HCT116 (cell line): ENCODE measurements around the gene GLI3. TPM values are rescaled to one million over a fixed set of nuclear protein-coding genes. Genes with fewer than 3 reads are reported as not detected.

Experiments
- ATAC-seq: fragments of 200-7000 bp; cut with Tn5 transposase; 2 replicates; pipeline ENCODE4 v1.9.1; 2020; ENCODE audit warnings: mild to moderate bottlenecking, moderate library complexity
- BruUV-seq: library from RNA; stranded (reverse); fragments of 400-500 nt; replicated peaks from 2 replicates; lab custom pipeline; 2021; lab: Mats Ljungman, UMichigan
- CTCF ChIA-PET: fragments of 300-600 bp; sonication (Branson Sonifier 250); formaldehyde crosslinking; loops from one replicate; lab custom pipeline; 2021; ENCODE audit warnings: antibody characterized with exemption; lab: Charles Lee
- POLR2A ChIA-PET: fragments of 300-600, 350-600 bp; sonication (Branson Sonifier 250); formaldehyde crosslinking; loops from one replicate; lab custom pipeline; 2021; ENCODE audit warnings: antibody characterized with exemption; lab: Charles Lee
- RAD21 ChIA-PET, 2 experiments: fragments of 300-600 bp; sonication (Branson Sonifier 250); formaldehyde crosslinking; loops; one replicate each; lab custom pipeline; 2023; ENCODE audit warnings: low total read pairs in 2 of 2; ENCODE audit not compliant: uncharacterized antibody in 2 of 2, unreplicated experiment in 2 of 2, low non-redundant PET in 1 of 2; lab: Charles Lee
- DNase-seq: peaks from one replicate; pipeline ENCODE4 v3.0.0-alpha.2; 2010; ENCODE audit warnings: low read depth, low spot score
- H2AFZ ChIP-seq: fragments of 200-600 bp; shearing (Covaris generic), sonication (generic); 2 replicates; pipeline ENCODE4 v1.6.1; 2017; ENCODE audit warnings: low read depth, mixed run types, mixed read lengths, antibody characterized with exemption, low read length; ENCODE audit not compliant: poor library complexity, severe bottlenecking
- H3K27ac ChIP-seq: 2 replicates; pipeline ENCODE4 v1.5.1; 2012; ENCODE audit warnings: low read depth, low read length
- H3K27me3 ChIP-seq: fragments of 200-600 bp; sonication (generic); 2 replicates; pipeline ENCODE4 v1.6.1; 2016; ENCODE audit warnings: mixed run types, low read length, mixed read lengths; ENCODE audit not compliant: insufficient read depth
- H3K36me3 ChIP-seq, 2 experiments: fragments of 200-500 bp in 1 of 2; fragments of 200-600 bp in 1 of 2; sonication (Bioruptor generic) in 1 of 2; sonication (generic) in 1 of 2; 2 replicates each; pipeline versions ENCODE4 v1.5.1 to v1.6.1; 2014 to 2016; ENCODE audit warnings: low read length in 2 of 2, inconsistent platforms in 1 of 2, mixed read lengths in 1 of 2, mixed run types in 1 of 2; ENCODE audit not compliant: insufficient read depth in 2 of 2, control insufficient read depth in 1 of 2
- H3K4me1 ChIP-seq, 2 experiments: fragments of 200-600 bp in 1 of 2; sonication (generic) in 1 of 2; 2 replicates each; pipeline versions ENCODE4 v1.5.1 to v1.6.1; 2012 to 2017; ENCODE audit warnings: low read length in 2 of 2, inconsistent platforms in 1 of 2, mild to moderate bottlenecking in 1 of 2, mixed read lengths in 1 of 2, mixed run types in 1 of 2, moderate library complexity in 1 of 2; ENCODE audit not compliant: insufficient read depth in 2 of 2, control insufficient read depth in 1 of 2
- H3K4me2 ChIP-seq: fragments of 200-600 bp; sonication (generic); 2 replicates; pipeline ENCODE4 v1.6.1; 2017; ENCODE audit warnings: mixed run types, low read length, mixed read lengths
- H3K4me3 ChIP-seq, 2 experiments: fragments of 200-600 bp in 1 of 2; sonication (generic) in 1 of 2; replicated peaks in 1 of 2; 2 replicates each; pipeline ENCODE4 v1.5.1; 2011 to 2016; ENCODE audit warnings: low read length in 2 of 2, control low read depth in 1 of 2, low read depth in 1 of 2, mild to moderate bottlenecking in 1 of 2, mixed read lengths in 1 of 2, mixed run types in 1 of 2
- H3K79me2 ChIP-seq: fragments of 200-600 bp; sonication (generic); 2 replicates; pipeline ENCODE4 v1.6.1; 2017; ENCODE audit warnings: mild to moderate bottlenecking, mixed run types, low read length, moderate library complexity, mixed read lengths; ENCODE audit not compliant: insufficient read depth
- H3K9ac ChIP-seq: fragments of 200-600 bp; sonication (generic); 2 replicates; pipeline ENCODE4 v1.6.1; 2016; ENCODE audit warnings: low read length, mixed read lengths
- H3K9me2 ChIP-seq: fragments of 200-600 bp; sonication (generic), shearing (Covaris generic); 2 replicates; pipeline ENCODE4 v1.6.1; 2017; ENCODE audit warnings: mixed run types, mild to moderate bottlenecking, moderate library complexity; ENCODE audit not compliant: insufficient read depth
- H3K9me3 ChIP-seq, 2 experiments: fragments of 200-500 bp in 1 of 2; fragments of 200-600 bp in 1 of 2; sonication (Bioruptor generic) in 1 of 2; sonication (generic) in 1 of 2; 2 replicates each; pipeline ENCODE4 v1.6.1; 2014 to 2017; ENCODE audit warnings: low read length in 2 of 2, mixed read lengths in 2 of 2, inconsistent platforms in 1 of 2, low read depth in 1 of 2, mild to moderate bottlenecking in 1 of 2, mixed run types in 1 of 2, moderate library complexity in 1 of 2; ENCODE audit not compliant: control insufficient read depth in 1 of 2, insufficient read depth in 1 of 2
- H4K20me1 ChIP-seq: fragments of 200-600 bp; sonication (generic), shearing (Covaris generic); 2 replicates; pipeline ENCODE4 v1.6.1; 2017; ENCODE audit warnings: mixed run types, mild to moderate bottlenecking, moderate library complexity; ENCODE audit not compliant: insufficient read depth
- CBX3 ChIP-seq: IDR thresholded peaks from 2 replicates; pipeline ENCODE4 v1.6.1; 2012; ENCODE audit warnings: low read depth
- CEBPB ChIP-seq: IDR thresholded peaks from 2 replicates; pipeline ENCODE4 v1.6.1; 2012; ENCODE audit warnings: low read depth
- CTCF ChIP-seq, 3 experiments: fragments of 200-600 bp in 1 of 3; sonication (generic) in 1 of 3; IDR thresholded peaks in 2 of 3; conservative IDR thresholded peaks in 1 of 3; 2 replicates each; pipeline ENCODE4 v1.5.1; 2012 to 2017; ENCODE audit warnings: low read depth in 2 of 3, low read length in 2 of 3, antibody characterized with exemption in 1 of 3, borderline replicate concordance in 1 of 3, control low read depth in 1 of 3, mild to moderate bottlenecking in 1 of 3, mixed read lengths in 1 of 3, mixed run types in 1 of 3, moderate library complexity in 1 of 3; ENCODE audit not compliant: insufficient read depth in 1 of 3
- ELF1 ChIP-seq: IDR thresholded peaks from 2 replicates; pipeline ENCODE4 v1.6.1; 2012; ENCODE audit warnings: low read depth, borderline replicate concordance
- EZH2phosphoT487 ChIP-seq: fragments of 200-600 bp; IDR thresholded peaks from 2 replicates; pipeline ENCODE4 v1.6.1; 2018; ENCODE audit warnings: antibody characterized with exemption, borderline replicate concordance
- FOSL1 ChIP-seq: IDR thresholded peaks from 2 replicates; pipeline ENCODE4 v1.6.1; 2012; ENCODE audit warnings: low read depth
- POLR2A ChIP-seq: IDR thresholded peaks from 2 replicates; pipeline ENCODE4 v1.7.0; 2011; ENCODE audit warnings: borderline replicate concordance; ENCODE audit not compliant: insufficient read depth, insufficient read length; ENCODE audit errors: extremely low read depth
- RAD21 ChIP-seq: IDR thresholded peaks from 2 replicates; pipeline ENCODE4 v1.6.1; 2012; ENCODE audit warnings: low read depth, mild to moderate bottlenecking
- ZFX ChIP-seq: fragments of 450-650 bp; IDR thresholded peaks from 2 replicates; pipeline ENCODE4 v1.6.1; 2017
- intact Hi-C: fragments of 100-400 bp; cut with micrococcal nuclease; formaldehyde crosslinking; loops from 2 replicates; pipeline ENCODE4 v1.10.0; 2022
- total RNA-seq: library from RNA; stranded (reverse); gene quantifications from one replicate; pipeline ENCODE4 v1.2.1, GENCODE V29; 2021; ENCODE audit not compliant: unreplicated experiment

The GLI3 gene
- total RNA-seq, 1 experiment from 2014 or later = 0.07 TPM

GRCh38 chr7:42093349-42093905 lies 143.6 kb downstream of the GLI3 start:
- CTCF ChIA-PET = no interaction called here
- Histone ChIP-seq H3K9me3 (no peaks in the 10 kb centered on the region), H3K27me3 (no peaks in the 10 kb centered on the region), H3K9ac (no peak overlapping the region), H3K4me3 (no peak overlapping the region), H3K36me3 (no peaks in the 10 kb centered on the region), H4K20me1 (no peaks in the 10 kb centered on the region), H2AFZ (no peak overlapping the region), H3K4me2 (no peak overlapping the region), H3K4me1 (no peaks in the 10 kb centered on the region), H3K79me2 (no peaks in the 10 kb centered on the region), H3K9me2 (no peaks in the 10 kb centered on the region), H3K27ac (no peak overlapping the region)
- RAD21 ChIA-PET = no interaction called here
- ATAC-seq (no peak), DNase-seq (no peak)
- intact Hi-C loops = no loop called here
- BruUV-seq = no TSS peak
- POLR2A ChIA-PET = no interaction called here
- no peak for TF ChIP-seq ZFX
- no peak for TF ChIP-seq EZH2phosphoT487
- no peak for TF ChIP-seq POLR2A
- TF ChIP-seq CEBPB = no peak
- no peak for TF ChIP-seq CBX3

- Histone ChIP-seq H3K9me3 (no peaks in the 10 kb centered on the region; a peak in 1 of 4 replicates), H3K79me2 (no peaks in the 10 kb centered on the region), H3K27me3 (no peaks in the 10 kb centered on the region), H3K4me2 (no peak overlapping the region), H3K4me1 (no peaks in the 10 kb centered on the region), H3K4me3 (no peak overlapping the region), H2AFZ (no peak overlapping the region), H3K9ac (no peak overlapping the region), H4K20me1 (no peaks in the 10 kb centered on the region), H3K36me3 (no peaks in the 10 kb centered on the region), H3K9me2 (no peaks in the 10 kb centered on the region), H3K27ac (no peak overlapping the region)
- intact Hi-C loops = no loop called here
- no peak for TF ChIP-seq ELF1
- TF ChIP-seq RAD21 = no peak
- no peak for TF ChIP-seq CEBPB
- TF ChIP-seq FOSL1 = no peak
- no peak for TF ChIP-seq CTCF (IDR thresholded peaks at IDR 0.05 in 2 of 3, conservative IDR thresholded peaks at IDR 0.05 in 1 of 3; ENCODE audit: borderline replicate concordance in 1 of 3, insufficient read depth in 1 of 3, low read depth in 2 of 3, low read length in 2 of 3)
- no peak for TF ChIP-seq CBX3
- ChIA-PET RAD21 (no interaction called here), CTCF (no interaction called here), POLR2A (no interaction called here)
- no TSS peak for BruUV-seq
- DNase-seq (no peak), ATAC-seq (no peak)
Measured at GRCh38 chr7:42091461-42092291, 145.3 kb downstream of the GLI3 start.
